Activated CD8-positive, alpha-beta T cell treated with anti-CD3 and anti-CD28 coated beads for 36 hours (primary cell): Measurements from ENCODE around the gene KISS1R. TPM values are rescaled to one million over a fixed set of nuclear protein-coding genes. Genes with fewer than 3 reads are reported as not detected.

Experiments
- ATAC-seq: fragments of 200-7000 bp; cut with Tn5 transposase; one replicate; pipeline ENCODE4 v1.10.0; 2021; ENCODE audit warnings: mild to moderate bottlenecking, moderate library complexity
- CTCF ChIA-PET: fragments of 350-600 bp; sonication (Branson Sonifier 250); formaldehyde crosslinking; loops from one replicate; lab custom pipeline; 2021; ENCODE audit warnings: antibody characterized with exemption; lab: Charles Lee
- POLR2A ChIA-PET: fragments of 350-600 bp; sonication (Branson Sonifier 250); formaldehyde crosslinking; loops from one replicate; lab custom pipeline; 2021; ENCODE audit warnings: antibody characterized with exemption; lab: Charles Lee
- DNase-seq: peaks from one replicate; pipeline ENCODE4 v3.0.0-alpha.2; 2020
- H3K27ac Mint-ChIP-seq: one replicate; pipeline ENCODE4 v1.8.0; 2021; ENCODE audit warnings: mild to moderate bottlenecking, mixed read lengths
- H3K27me3 Mint-ChIP-seq: one replicate; pipeline ENCODE4 v1.8.0; 2021; ENCODE audit warnings: mixed read lengths
- H3K36me3 Mint-ChIP-seq: one replicate; pipeline ENCODE4 v1.8.0; 2021; ENCODE audit warnings: low read depth, mixed read lengths
- H3K4me1 Mint-ChIP-seq: one replicate; pipeline ENCODE4 v1.8.0; 2021; ENCODE audit warnings: low read depth, mixed read lengths
- H3K4me3 Mint-ChIP-seq: one replicate; pipeline ENCODE4 v1.8.0; 2021; ENCODE audit warnings: mild to moderate bottlenecking, moderate library complexity, mixed read lengths
- H3K9me3 Mint-ChIP-seq: one replicate; pipeline ENCODE4 v1.8.0; 2021; ENCODE audit warnings: mixed read lengths
- CTCF ChIP-seq: fragments of 200-600 bp; IDR thresholded peaks from one replicate; pipeline ENCODE4 v1.8.0; 2022; ENCODE audit warnings: antibody characterized with exemption, mild to moderate bottlenecking
- intact Hi-C: fragments of 100-400 bp; cut with micrococcal nuclease; formaldehyde crosslinking; loops from one replicate; pipeline ENCODE4 v1.10.0; 2022
- total RNA-seq, 2 experiments: library from RNA; stranded (reverse); gene quantifications; one replicate each; pipeline ENCODE4 v1.2.3, GENCODE V29; 2021

The KISS1R gene
- total RNA-seq, 2 experiments from 2014 or later, result 14.0 to 15.5 TPM

GRCh38 chr19:964761-965694 lies 47.9 kb downstream of the KISS1R start:
- POLR2A ChIA-PET, result interaction anchor here (1.1 to 1.5 kb wide), 2 partner anchors 19 to 27 kb away, joined by 3 read pairs; partner anchors contain the start of gene WDR18
- intact Hi-C loops, result no loop called here

GRCh38 chr19:966485-967088 lies 49.5 kb downstream of the KISS1R start:
- CTCF ChIA-PET, result interaction anchor here (2.3 kb wide), 1 partner anchor 44 kb away, joined by 7 read pairs; no protein-coding TSS in a partner anchor
- H3K36me3 Mint-ChIP-seq, result peaks cover 22% of the 10 kb centered on the region
- DNase-seq (no peak), ATAC-seq (no peak)
- H3K27ac Mint-ChIP-seq, result no peak overlapping the region
- no peak overlapping the region for H3K4me3 Mint-ChIP-seq
- no peak for TF ChIP-seq CTCF
- H3K9me3 Mint-ChIP-seq, result peaks cover 6% of the 10 kb centered on the region
- no peaks in the 10 kb centered on the region for H3K4me1 Mint-ChIP-seq
- intact Hi-C loops, result no loop called here
- POLR2A ChIA-PET, result interaction anchor here (1.0 kb wide), 1 partner anchor 18 kb away, joined by 6 read pairs; no protein-coding TSS in a partner anchor
- no peaks in the 10 kb centered on the region for H3K27me3 Mint-ChIP-seq

More at GRCh38 chr19:964761-965694, 47.9 kb downstream of the KISS1R start:
- Mint-ChIP-seq H3K4me3 (no peak overlapping the region), H3K4me1 (no peaks in the 10 kb centered on the region), H3K9me3 (no peaks in the 10 kb centered on the region), H3K36me3 (peaks cover 14% of the 10 kb centered on the region), H3K27ac (no peak overlapping the region), H3K27me3 (no peaks in the 10 kb centered on the region)
- DNase-seq (no peak), ATAC-seq (no peak)
- TF ChIP-seq CTCF, result no peak
- CTCF ChIA-PET, result interaction anchor here (2.3 kb wide), 1 partner anchor 42 kb away, joined by 7 read pairs; no protein-coding TSS in a partner anchor

Other genes with a start within 250 kb of the KISS1R start
- gene FSTL3, start 240.9 kb upstream of the KISS1R start, total RNA-seq, result 10 to 100 TPM; 12.3 TPM
- gene PRSS57, start 221.9 kb upstream of the KISS1R start, total RNA-seq, result not detected
- gene PALM, start 208.4 kb upstream of the KISS1R start, total RNA-seq, result under 1 TPM; 0.22 to 0.36 TPM
- not detected for gene MISP, start 166.2 kb upstream of the KISS1R start, total RNA-seq
- gene PTBP1, start 119.9 kb upstream of the KISS1R start, total RNA-seq, result 100 to 1,000 TPM; 581 to 582 TPM
- not detected for gene PLPPR3, start 95.4 kb upstream of the KISS1R start, total RNA-seq
- gene AZU1, start 89.5 kb upstream of the KISS1R start, total RNA-seq, result not detected
- not detected for gene PRTN3, start 76.3 kb upstream of the KISS1R start, total RNA-seq
- gene ELANE, start 65.0 kb upstream of the KISS1R start, total RNA-seq, result not detected
- 1 to 10 TPM in 1 of 2 experiments, under 1 TPM in 1; 0.60 to 1.4 TPM for gene CFD, start 57.7 kb upstream of the KISS1R start, total RNA-seq
- 10 to 100 TPM; 37.6 to 37.8 TPM for gene MED16, start 24.1 kb upstream of the KISS1R start, total RNA-seq
- not detected for gene RNU6-9, start 23.8 kb upstream of the KISS1R start, total RNA-seq
- gene R3HDM4, start 4.1 kb upstream of the KISS1R start, total RNA-seq, result 10 to 100 TPM; 58.4 to 61.5 TPM
- gene ARID3A, start 8.7 kb downstream of the KISS1R start, total RNA-seq, result 10 to 100 TPM; 18.7 to 22.1 TPM
- gene WDR18, start 67.0 kb downstream of the KISS1R start, total RNA-seq, result 10 to 100 TPM; 75.3 to 78.1 TPM
- gene GRIN3B, start 83.1 kb downstream of the KISS1R start, total RNA-seq, result under 1 TPM in 1 of 2 experiments, not detected in 1; 0.07 TPM
- gene TMEM259, start 103.8 kb downstream of the KISS1R start, total RNA-seq, result 100 to 1,000 TPM; 115 to 117 TPM
- gene RNU6-2, start 104.2 kb downstream of the KISS1R start, total RNA-seq, result not detected
- 10 to 100 TPM; 97.4 to 98.3 TPM for gene CNN2, start 109.3 kb downstream of the KISS1R start, total RNA-seq
- 10 to 100 TPM; 14.0 to 14.6 TPM for gene ABCA7, start 122.8 kb downstream of the KISS1R start, total RNA-seq
- gene ARHGAP45, start 149.8 kb downstream of the KISS1R start, total RNA-seq, result 100 to 1,000 TPM; 136 to 150 TPM
- gene POLR2E, start 178.0 kb downstream of the KISS1R start, total RNA-seq, result 100 to 1,000 TPM; 271 to 282 TPM
- 100 to 1,000 TPM; 224 to 232 TPM for gene GPX4, start 186.7 kb downstream of the KISS1R start, total RNA-seq